Bone marrow (tissue), 2 donors: ENCODE measurements around the gene FFAR2.

Experiments used
- DNase-seq, 2 donors: peaks; one replicate each; lab custom pipeline; 2025; lab: John Stamatoyannopoulos, UW

The FFAR2 gene

DNA sequence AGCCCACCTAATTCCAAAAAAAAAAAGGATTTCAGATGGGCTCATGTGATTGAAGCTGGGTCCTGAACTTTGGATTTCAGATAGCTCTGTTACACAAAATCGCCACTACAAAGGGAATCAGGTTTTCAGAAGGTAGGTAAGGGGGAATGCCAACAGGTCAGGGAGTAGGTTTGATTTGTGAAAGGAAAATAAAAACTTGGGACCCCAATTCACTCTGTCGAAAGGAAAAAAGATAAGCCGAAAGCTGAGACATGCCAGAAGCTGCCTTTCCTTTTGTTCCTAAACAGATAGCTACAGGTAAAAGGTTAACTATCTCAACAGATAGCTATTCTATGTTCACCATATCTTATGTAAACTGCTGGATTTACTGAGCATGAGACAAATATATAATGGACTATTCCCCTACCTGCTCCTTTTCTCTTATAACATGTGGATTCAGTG lies 38.2 kb downstream of the FFAR2 start:
- DNase-seq: no peak

DNA sequence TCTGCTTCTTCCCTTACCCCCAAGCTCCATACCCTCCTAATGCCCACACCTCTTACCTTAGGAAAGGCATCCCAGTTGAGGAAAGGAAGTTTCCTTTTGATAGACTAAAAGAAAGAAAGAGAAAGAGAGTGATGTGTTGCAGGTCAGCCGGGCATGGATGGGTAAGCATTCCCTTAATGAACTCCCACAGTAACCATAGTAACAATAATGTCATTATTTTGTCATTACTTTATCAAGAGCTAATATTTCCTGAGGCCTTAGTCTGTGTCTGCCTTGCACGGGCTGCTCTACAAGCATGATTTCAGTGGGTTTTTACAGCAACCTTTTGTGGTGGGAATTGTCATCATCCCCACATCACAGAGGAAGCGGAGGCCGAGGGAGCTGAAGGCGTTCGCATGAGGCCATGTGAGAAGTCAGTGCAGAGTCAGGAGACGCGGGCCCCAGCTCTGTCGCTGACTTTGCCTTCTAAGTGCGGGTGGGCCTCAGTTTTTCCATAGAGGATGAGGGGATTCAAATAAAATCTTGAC lies 39.7 kb downstream of the FFAR2 start:
- DNase-seq: no peak

DNA sequence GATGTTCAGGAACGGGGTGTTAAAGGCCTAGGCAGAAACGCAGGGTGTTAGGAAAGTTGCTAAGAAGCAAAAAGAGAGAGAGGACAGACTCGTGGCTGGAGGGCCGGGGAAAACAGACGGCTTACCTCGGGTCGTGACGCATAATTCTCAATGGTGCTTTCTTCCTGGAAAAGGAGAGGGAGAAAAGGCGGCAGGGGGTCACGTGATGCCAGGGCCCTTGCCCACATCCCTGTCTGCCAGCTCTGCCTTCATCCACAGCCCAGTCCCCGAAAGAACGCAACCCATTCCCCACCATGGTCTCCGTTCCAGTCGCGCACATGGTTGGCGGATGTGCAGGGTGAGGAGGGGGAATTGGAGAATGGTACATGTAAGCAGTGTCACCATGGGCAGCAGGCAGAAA lies 40.6 kb downstream of the FFAR2 start:
- no peak for DNase-seq

DNA sequence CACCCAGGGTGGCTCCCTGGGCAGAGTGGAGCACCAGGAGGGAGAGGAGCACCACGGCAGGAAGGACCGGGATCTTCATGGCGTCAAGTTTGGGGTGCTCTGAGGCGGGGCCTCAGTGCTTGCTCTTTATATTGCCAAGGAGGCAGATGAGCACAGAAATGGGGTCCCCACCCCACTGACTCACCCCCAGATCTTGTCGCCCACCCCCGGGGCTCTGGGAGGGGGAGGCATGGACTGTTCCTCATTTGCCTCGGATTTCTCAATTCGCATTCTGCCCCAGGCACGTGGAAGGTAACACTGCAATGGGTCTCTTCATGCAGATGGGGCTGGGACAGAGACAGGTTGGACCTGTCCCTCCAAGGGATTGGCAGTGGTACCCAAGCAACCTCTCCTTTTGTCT lies 42.3 kb downstream of the FFAR2 start, which contains the start of gene KRTDAP:
Gene KRTDAP (minus strand): TSS at position 101 of the 400 bp plus-strand sequence. CDS start 22 bp downstream, at position 79.
- no peak for DNase-seq

DNA sequence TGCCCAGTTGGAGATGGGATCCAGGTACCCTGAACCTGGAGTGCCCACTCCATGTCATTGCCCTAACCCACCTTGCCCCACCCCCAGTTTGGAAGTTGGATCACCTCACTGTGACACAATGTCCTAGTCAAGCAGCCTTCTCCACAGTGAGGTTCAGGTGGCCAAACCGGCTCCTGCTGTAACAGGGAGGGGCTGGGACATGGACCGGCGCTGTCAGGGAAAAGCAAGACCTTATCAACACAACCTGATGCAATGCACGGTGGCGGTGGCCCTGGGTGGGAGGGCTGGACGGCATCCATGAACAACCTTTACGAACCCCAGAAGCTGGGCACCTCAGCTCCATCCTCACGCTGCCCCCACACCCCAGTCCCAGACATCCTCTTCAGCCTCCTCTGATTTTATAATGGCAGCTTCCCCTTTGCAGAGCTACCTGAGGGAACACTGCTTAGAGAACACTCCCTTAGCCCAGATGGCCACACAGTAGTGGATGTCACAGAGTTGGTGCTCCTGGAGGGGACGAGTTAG lies 43.8 kb downstream of the FFAR2 start:
- DNase-seq: no peak

DNA sequence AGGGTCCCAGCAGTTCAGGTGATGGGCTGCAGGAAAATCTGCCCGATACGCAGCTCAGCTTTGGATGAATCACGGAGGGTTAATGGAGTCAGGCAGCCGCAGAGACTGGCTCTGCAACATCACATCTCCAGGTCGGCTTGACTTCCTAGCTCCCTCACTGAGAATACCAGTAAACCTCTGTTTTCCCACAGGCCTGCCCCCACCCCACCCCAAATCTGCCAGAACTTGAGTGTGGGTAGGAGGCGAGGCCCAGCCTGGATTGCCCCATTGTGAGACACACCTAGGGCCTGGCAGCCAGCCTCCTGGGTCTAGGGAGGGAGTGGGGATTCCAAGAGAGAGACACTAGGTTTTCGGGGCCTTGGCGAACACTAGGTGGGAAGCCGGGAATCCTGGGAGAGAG lies 45.9 kb downstream of the FFAR2 start:
- DNase-seq: no peak

DNA sequence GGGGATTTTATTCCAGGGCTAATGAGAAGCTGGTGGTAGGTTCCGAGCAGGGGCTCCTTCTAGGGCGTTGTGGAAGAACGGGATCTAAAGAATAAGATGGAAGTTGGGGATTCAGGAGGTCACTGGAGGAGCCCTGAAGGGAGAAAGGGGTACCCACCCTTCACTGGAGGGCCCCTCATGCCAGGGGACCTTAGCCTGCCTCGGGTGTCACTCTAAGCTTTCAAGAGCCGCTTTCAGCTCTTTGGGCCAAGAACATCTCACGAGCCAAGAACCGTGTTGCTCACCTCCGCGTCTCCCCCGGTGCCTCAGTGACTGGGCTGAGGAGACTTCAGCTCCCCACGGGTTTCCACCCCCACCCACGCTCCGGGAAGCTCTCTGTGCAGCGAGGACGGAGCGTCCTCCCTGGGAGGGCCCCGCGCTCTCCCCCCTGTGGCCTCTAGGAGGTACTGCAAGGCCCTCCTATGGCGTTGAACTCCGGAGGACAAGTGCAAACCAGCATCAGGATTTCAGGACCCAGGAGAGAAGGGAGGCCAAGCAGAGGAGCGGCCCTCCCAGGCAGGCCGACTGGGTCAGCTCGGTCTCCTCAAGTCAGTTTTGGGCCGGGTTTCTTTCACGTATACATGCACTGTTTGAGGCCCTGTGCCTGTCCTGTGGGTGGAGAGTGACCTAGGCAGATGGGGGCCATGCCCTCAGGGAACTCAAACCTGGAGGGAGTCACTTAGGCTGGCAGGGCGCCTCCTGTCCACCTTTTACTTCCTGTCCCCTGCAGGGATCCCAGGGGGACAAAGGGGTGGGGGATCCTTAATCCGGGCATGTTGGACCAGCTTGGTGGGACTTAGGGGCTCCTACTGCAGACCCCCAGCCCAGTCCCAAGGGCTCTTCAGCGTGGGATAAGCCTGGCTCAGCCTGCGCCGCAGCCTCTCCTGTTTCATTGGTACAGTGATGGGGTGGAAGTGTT lies 47.3 kb downstream of the FFAR2 start:
- DNase-seq: peak; percentile 35 to 36

DNA sequence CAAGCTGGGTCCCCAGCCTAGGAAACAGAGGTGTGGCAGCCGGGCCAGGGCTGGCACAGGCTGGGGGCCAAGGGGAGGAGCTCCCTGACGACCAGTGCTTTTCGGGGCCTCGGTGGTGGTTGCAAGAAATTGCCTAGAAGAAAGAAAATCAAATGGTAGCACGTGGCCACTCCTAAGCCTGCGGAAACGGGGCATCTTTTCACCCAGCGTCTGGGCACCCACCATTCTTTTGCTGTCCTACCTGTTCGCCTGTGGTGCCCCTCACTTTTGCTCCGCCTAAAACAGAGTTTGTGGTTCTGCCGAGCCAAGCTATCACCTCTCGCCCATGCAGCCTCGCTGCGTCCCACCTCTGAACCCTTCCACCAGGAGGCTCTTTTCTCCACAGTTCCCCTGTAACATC lies 49.3 kb downstream of the FFAR2 start:
- no peak for DNase-seq

DNA sequence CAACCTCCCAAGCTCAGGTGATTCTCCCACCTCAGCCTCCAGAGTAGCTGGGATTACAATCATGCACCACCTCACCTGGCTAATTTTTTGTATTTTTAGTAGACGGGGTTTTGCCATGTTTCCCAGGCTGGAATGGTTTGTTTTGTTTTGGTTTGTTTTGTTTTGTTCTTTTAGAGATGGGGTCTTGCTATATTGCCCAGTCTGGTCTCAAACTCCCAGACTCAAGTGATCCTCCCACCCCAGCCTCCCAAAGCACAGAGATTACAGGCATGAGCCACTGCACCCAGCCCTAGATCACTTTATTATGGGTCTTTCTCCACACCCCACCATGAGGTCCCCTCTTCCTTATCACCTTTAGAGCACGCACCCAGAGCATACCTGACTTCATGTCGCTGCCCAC lies 50.2 kb downstream of the FFAR2 start:
- no peak for DNase-seq

DNA sequence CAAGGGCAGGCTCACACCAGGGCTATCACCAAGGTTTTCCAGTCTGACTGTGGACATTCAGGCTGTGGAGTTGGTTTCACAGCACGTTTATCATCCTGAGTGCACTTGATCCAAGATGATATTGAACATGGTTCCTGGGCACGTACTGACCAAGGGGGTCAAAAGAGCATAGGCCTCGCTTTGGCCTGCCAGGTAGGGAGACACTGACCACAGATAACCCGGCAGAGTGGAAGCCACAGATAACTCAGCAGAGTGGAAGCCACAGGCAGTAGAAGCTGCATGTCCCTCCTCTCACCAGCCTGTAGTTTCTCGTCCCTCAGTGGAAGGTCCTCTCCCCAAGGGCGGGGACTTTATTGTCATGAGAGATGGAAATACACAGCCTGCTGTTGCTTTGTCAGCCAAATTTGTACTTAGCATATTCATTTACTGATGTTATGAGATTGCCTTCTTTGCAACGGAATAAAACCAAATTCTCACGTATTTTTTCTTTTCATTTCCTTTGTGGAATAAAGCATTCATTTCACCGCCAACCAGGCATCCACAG lies 51.0 kb downstream of the FFAR2 start:
- DNase-seq: no peak

DNA sequence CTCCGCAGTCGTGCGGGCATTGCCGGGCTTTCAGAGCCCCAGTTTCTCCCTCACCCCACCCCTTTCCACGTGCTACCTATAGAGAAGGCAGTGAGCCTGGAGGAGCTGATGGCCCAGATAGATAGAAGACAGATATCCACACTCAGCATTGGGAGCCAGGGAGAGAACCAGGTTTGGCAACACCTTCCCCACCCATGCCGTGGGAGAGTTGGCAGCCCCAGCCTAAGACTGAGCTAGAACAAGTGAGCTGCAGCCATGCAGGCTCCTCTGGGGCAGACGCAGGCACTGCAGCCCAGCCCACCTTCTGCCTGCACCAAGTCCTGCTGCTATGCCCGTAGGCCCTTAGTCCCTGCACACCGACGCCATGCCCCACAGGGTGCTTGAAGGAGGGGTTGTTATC lies 52.6 kb downstream of the FFAR2 start:
- no peak for DNase-seq
